Common myeloid progenitor, CD34-positive (primary cell): Measurements from ENCODE around the gene LYSMD2. TPM values are rescaled to one million over a fixed set of nuclear protein-coding genes. Genes with fewer than 3 reads are reported as not detected.
A peak's percentile ranks its signal among the peaks of the same experiment; 100 is the strongest.
"Not testable (repeated sequence)": the region's sequence is repeated elsewhere in the genome, so short reads cannot be mapped to it uniquely, and the experiment has no call there.

Source experiments
- CTCF ChIA-PET: fragments of 350-600 bp; sonication (Branson Sonifier 250); formaldehyde crosslinking; loops from one replicate; lab custom pipeline; 2021; ENCODE audit warnings: antibody characterized with exemption; lab: Charles Lee
- POLR2A ChIA-PET: fragments of 350-600 bp; sonication (Branson Sonifier 250); formaldehyde crosslinking; loops from one replicate; lab custom pipeline; 2021; ENCODE audit warnings: antibody characterized with exemption; lab: Charles Lee
- DNase-seq, 3 donors: peaks; one replicate each; pipeline versions ENCODE4 v3.0.0 to v3.0.0-alpha.2; 2013
- H3K27ac ChIP-seq, 2 experiments: 1 replicate in 1 of 2; 2 replicates in 1 of 2; pipeline ENCODE4 v1.7.0; 2013; ENCODE audit warnings: inconsistent platforms in 2 of 2, low read length in 2 of 2, mild to moderate bottlenecking in 2 of 2, low read depth in 1 of 2, moderate library complexity in 1 of 2; ENCODE audit not compliant: severe bottlenecking in 2 of 2, insufficient read depth in 1 of 2, poor library complexity in 1 of 2
- H3K27me3 ChIP-seq, 5 experiments: replicated peaks in 2 of 5; 1 replicate in 3 of 5; 2 replicates in 2 of 5; pipeline versions ENCODE4 v1.6.1 to v1.7.0; 2013; ENCODE audit warnings: low read length in 4 of 5, mild to moderate bottlenecking in 2 of 5, moderate library complexity in 2 of 5, inconsistent platforms in 1 of 5; ENCODE audit not compliant: insufficient read depth in 5 of 5, control insufficient read depth in 4 of 5
- H3K36me3 ChIP-seq, 4 experiments: 1 replicate in 2 of 4; 2 replicates in 2 of 4; pipeline versions ENCODE4 v1.6.1 to v1.7.0; 2013; ENCODE audit warnings: low read length in 3 of 4, control low read depth in 1 of 4, mild to moderate bottlenecking in 1 of 4; ENCODE audit not compliant: control insufficient read depth in 4 of 4, insufficient read depth in 4 of 4
- H3K4me1 ChIP-seq, 4 experiments: 1 replicate in 3 of 4; 2 replicates in 1 of 4; pipeline versions ENCODE4 v1.6.1 to v1.7.1; 2013; ENCODE audit warnings: low read length in 3 of 4, mild to moderate bottlenecking in 3 of 4, control low read depth in 1 of 4, inconsistent platforms in 1 of 4, moderate library complexity in 1 of 4; ENCODE audit not compliant: control insufficient read depth in 4 of 4, insufficient read depth in 4 of 4; ENCODE audit errors: control extremely low read depth in 1 of 4
- H3K4me3 ChIP-seq, 7 experiments: 1 replicate in 4 of 7; 2 replicates in 3 of 7; pipeline versions ENCODE4 v1.5.1 to v1.7.0; 2013; ENCODE audit warnings: mild to moderate bottlenecking in 7 of 7, low read length in 6 of 7, moderate library complexity in 6 of 7, inconsistent platforms in 2 of 7, low read depth in 2 of 7, control low read depth in 1 of 7; ENCODE audit not compliant: insufficient read depth in 4 of 7, control insufficient read depth in 1 of 7; ENCODE audit errors: extremely low read depth in 1 of 7
- H3K9me3 ChIP-seq, 5 experiments: 1 replicate in 4 of 5; 2 replicates in 1 of 5; pipeline versions ENCODE4 v1.6.1 to v1.7.1; 2013; ENCODE audit warnings: low read length in 4 of 5, mild to moderate bottlenecking in 2 of 5, inconsistent platforms in 1 of 5, low read depth in 1 of 5, moderate library complexity in 1 of 5; ENCODE audit not compliant: control insufficient read depth in 4 of 5, insufficient read depth in 2 of 5; ENCODE audit errors: control extremely low read depth in 1 of 5
- WGBS: methylation state at CpG from one replicate; pipeline ENCODE4 v1.1.5; 2013; ENCODE audit not compliant: insufficient coverage; 5-methylcytosine and 5-hydroxymethylcytosine counted together
- polyA plus RNA-seq: library from polyadenylated mRNA; unstranded; fragments of 120-200 nt; gene quantifications from one replicate; pipeline ENCODE4 v1.2.1, GENCODE V29; 2013

LYSMD2 gene
- 51.7 TPM for polyA plus RNA-seq

GRCh38 chr15:51737522-51738305 is at the start of gene LYSMD2:
TSS of gene LYSMD2 (minus strand) at chr15:51737655. CDS start at chr15:51737622, 33 bp downstream.
- peak; percentile 61 to 85 (median 73) for DNase-seq
- Histone ChIP-seq H3K36me3 (peaks cover 0 to 2% (median 0%) of the 10 kb centered on the region in 4 experiments), H3K4me3 (peak within 1 kb of the TSS; percentile 69 to 96 (median 90)), H3K27me3 (no peaks in the 10 kb centered on the region), H3K27ac (peak within 1 kb of the TSS; percentile 64 to 81), H3K4me1 (peaks cover 33 to 59% (median 46%) of the 10 kb centered on the region in 4 experiments), H3K9me3 (no peaks in the 10 kb centered on the region)
- under 1% methylated on average over 54 of the region's 67 CpGs for WGBS
- CTCF ChIA-PET, result interaction anchor here (1.1 to 2.5 kb wide), 9 partner anchors 11 to 118 kb away, joined by 3 to 10 read pairs (median 5); no protein-coding TSS in a partner anchor
- POLR2A ChIA-PET, result interaction anchor here (0.6 to 1.7 kb wide), 4 partner anchors 10 to 92 kb away, joined by 3 to 5 read pairs (median 4); no protein-coding TSS in a partner anchor

DNA sequence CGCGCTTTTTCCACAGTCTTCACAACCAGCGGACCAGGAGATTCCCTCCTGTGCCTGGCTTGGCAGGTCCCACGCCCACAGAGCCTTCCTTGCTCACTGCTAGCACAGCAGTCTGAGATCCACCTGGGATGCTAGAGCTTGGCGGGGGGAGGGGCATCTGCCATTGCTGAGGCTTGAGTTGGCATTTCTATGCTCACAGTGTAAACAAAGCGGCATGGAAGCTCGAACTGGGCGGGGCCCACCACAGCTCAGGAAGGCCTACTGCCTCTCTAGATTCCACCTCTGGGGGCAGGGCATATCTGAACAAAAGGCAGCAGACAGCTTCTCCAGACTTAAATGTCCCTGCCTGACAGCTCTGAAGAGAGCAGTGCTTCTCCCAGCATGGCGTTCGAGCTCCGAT is 49.7 kb upstream of the LYSMD2 start:
- H3K4me3 ChIP-seq, DNase-seq, CTCF ChIA-PET, H3K27me3 ChIP-seq, POLR2A ChIA-PET, H3K9me3 ChIP-seq, H3K4me1 ChIP-seq, H3K27ac ChIP-seq: not testable (repeated sequence)
- WGBS, result 100% methylated on average over 11 of the region's 11 CpGs
- peaks cover 0 to 34% (median 21%) of the 10 kb centered on the region in 4 experiments for H3K36me3 ChIP-seq

DNA sequence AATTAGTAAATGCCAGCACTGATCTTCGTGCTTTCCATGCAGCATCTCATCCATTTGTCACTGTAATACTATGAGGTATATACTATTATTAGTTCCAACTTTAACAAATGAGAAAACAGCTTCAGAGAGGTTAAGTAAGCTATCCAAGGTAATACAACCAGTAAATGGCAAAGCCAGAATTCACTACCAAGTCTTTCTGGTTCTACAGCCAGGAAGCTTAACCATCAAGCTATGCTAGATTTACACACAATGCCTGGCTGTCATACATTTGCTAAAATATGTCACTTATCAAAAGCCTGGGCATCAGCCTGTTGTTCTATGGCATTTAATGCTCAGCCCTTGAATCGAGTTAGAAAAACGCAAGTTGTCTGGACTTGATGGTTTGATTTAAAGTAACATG is 46.5 kb upstream of the LYSMD2 start:
- no peak for DNase-seq
- ChIA-PET CTCF (interaction anchor here (0.6 to 1.8 kb wide), 2 partner anchors 8 to 134 kb away, joined by 3 to 5 read pairs; no protein-coding TSS in a partner anchor), POLR2A (interaction anchor here (0.6 kb wide), 1 partner anchor 166 kb away, joined by 4 read pairs; no protein-coding TSS in a partner anchor)
- Histone ChIP-seq H3K4me1 (no peaks in the 10 kb centered on the region), H3K4me3 (no peak overlapping the region), H3K36me3 (peaks cover 0 to 41% (median 25%) of the 10 kb centered on the region in 4 experiments), H3K27ac (no peak overlapping the region), H3K27me3 (no peaks in the 10 kb centered on the region), H3K9me3 (peaks cover 1 to 6% (median 5%) of the 10 kb centered on the region in 5 experiments)
- WGBS, result 100% methylated on average over 1 of the region's 3 CpGs

- peaks cover 1 to 6% (median 4%) of the 10 kb centered on the region in 5 experiments for H3K9me3 ChIP-seq
- ChIA-PET CTCF (interaction anchor here (1.8 kb wide), 1 partner anchor 132 kb away, joined by 5 read pairs; no protein-coding TSS in a partner anchor), POLR2A (no interaction called here)
- H3K4me1 ChIP-seq, result no peaks in the 10 kb centered on the region
- peaks cover 0 to 36% (median 23%) of the 10 kb centered on the region in 4 experiments for H3K36me3 ChIP-seq
- DNase-seq, result peak in 2 of 3 donors; percentile 31 to 40
- no peak overlapping the region for H3K4me3 ChIP-seq
- no peak overlapping the region for H3K27ac ChIP-seq
- no peaks in the 10 kb centered on the region for H3K27me3 ChIP-seq
- 91% methylated on average over 3 of the region's 7 CpGs for WGBS
Measured at GRCh38 chr15:51782357-51782896, 45.0 kb upstream of the LYSMD2 start.

DNA sequence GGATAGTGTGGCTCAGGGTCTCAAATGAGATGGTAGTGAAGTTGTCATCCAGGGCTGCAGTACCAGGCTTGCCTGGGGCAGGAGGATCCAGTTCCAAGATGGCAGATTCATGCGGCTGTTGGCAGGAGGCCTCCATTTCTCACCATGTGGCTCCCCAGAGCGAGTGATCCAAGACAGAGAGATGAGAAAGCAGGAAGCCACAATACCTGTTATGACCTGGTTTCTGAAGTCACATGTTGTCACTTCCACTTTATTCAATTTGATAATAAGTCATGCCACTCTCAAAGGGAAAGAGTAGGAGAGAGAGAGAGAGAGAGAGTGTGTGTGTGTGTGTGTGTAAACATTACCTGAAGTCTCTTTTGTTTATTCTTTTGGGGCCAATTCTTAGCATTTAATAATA is 44.1 kb upstream of the LYSMD2 start:
- 40% methylated on average over 1 of the region's 2 CpGs for WGBS
- H3K4me1 ChIP-seq, result no peaks in the 10 kb centered on the region
- peaks cover 0 to 27% (median 19%) of the 10 kb centered on the region in 4 experiments for H3K36me3 ChIP-seq
- ChIA-PET CTCF (no interaction called here), POLR2A (no interaction called here)
- H3K9me3 ChIP-seq, result peaks cover 0 to 6% (median 4%) of the 10 kb centered on the region in 5 experiments
- peak in 1 of 3 donors; percentile 11 for DNase-seq
- no peak overlapping the region for H3K4me3 ChIP-seq
- H3K27ac ChIP-seq, result no peak overlapping the region
- H3K27me3 ChIP-seq, result no peaks in the 10 kb centered on the region

DNA sequence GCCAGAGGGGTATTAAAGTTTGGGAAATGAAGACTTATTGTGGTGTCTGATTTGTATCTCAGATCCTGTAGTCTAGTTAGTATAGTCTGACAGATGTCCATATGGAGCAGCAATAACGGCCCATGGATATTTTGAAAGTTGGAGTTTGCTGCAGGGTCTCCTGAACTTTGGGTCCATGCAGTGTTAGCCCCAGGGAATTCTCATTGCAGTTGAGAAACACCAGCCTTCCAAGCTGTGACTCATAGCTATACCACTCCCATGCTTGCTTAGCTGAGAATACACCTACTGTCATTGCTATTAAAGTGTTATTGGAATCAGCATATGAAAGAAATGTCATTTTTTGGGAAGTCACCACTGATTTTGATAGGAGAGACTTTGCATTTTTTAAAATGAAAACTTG is 43.2 kb upstream of the LYSMD2 start:
- no peak for DNase-seq
- no peaks in the 10 kb centered on the region for H3K27me3 ChIP-seq
- H3K9me3 ChIP-seq, result peaks cover 0 to 6% (median 4%) of the 10 kb centered on the region in 5 experiments
- ChIA-PET POLR2A (interaction anchor here (0.5 to 0.6 kb wide), 2 partner anchors 123 to 130 kb away, joined by 5 read pairs; no protein-coding TSS in a partner anchor), CTCF (interaction anchor here (1.6 kb wide), 1 partner anchor 131 kb away, joined by 11 read pairs; no protein-coding TSS in a partner anchor)
- H3K4me3 ChIP-seq, result no peak overlapping the region
- no peak overlapping the region for H3K27ac ChIP-seq
- WGBS, result 100% methylated on average over 1 of the region's 1 CpG
- no peaks in the 10 kb centered on the region for H3K4me1 ChIP-seq
- H3K36me3 ChIP-seq, result peaks cover 0 to 25% (median 13%) of the 10 kb centered on the region in 4 experiments
